Jurkat, Clone E6-1 (cell line): ENCODE data around the gene USP49.
A peak's percentile ranks its signal among the peaks of the same experiment; 100 is the strongest.

ENCODE experiments used
- DNase-seq: peaks from one replicate; pipeline ENCODE4 v3.0.0-alpha.2; 2011; ENCODE audit warnings: low read depth, low spot score
- H3K4me3 ChIP-seq: 2 replicates; pipeline ENCODE4 v1.5.1; 2011; ENCODE audit warnings: mild to moderate bottlenecking, low read length, control low read depth, moderate library complexity

USP49 gene

GRCh38 chr6:41934278-41935192, 39.4 kb upstream of the USP49 start:
- H3K4me3 ChIP-seq, result no peak overlapping the region
- DNase-seq, result no peak

GRCh38 chr6:41932378-41932777, 37.2 kb upstream of the USP49 start:
- no peak for DNase-seq
- H3K4me3 ChIP-seq, result no peak overlapping the region

- H3K4me3 ChIP-seq, result no peak overlapping the region
- no peak for DNase-seq
Measured at GRCh38 chr6:41931792-41932191, 36.6 kb upstream of the USP49 start.

GRCh38 chr6:41929924-41930323, 34.7 kb upstream of the USP49 start:
- H3K4me3 ChIP-seq, result no peak overlapping the region
- no peak for DNase-seq

GRCh38 chr6:41927253-41927652, 32.1 kb upstream of the USP49 start:
- H3K4me3 ChIP-seq, result no peak overlapping the region
- no peak for DNase-seq

- no peak for DNase-seq
- H3K4me3 ChIP-seq, result peak overlapping the region; percentile 68
Measured at GRCh38 chr6:41922154-41922553, 27.0 kb upstream of the USP49 start.

GRCh38 chr6:41921712-41921998, 26.5 kb upstream of the USP49 start:
- DNase-seq, result no peak

GRCh38 chr6:41920921-41921711, 25.9 kb upstream of the USP49 start, which contains the start of the genes BYSL and MED20:
BYSL (plus strand) TSS chr6:41921499; CDS start chr6:41921563, 64 bp downstream.
MED20 (minus strand) TSS chr6:41921139; CDS start chr6:41921018, 121 bp downstream.
- peak; percentile 92 for DNase-seq
- H3K4me3 ChIP-seq, result peak within 1 kb of the TSS; percentile 68

More at GRCh38 chr6:41921712-41921998, 26.5 kb upstream of the USP49 start:
- H3K4me3 ChIP-seq, result peak overlapping the region; percentile 68

- no peak for DNase-seq
- H3K4me3 ChIP-seq, result no peak overlapping the region
Measured at GRCh38 chr6:41917528-41917927, 22.4 kb upstream of the USP49 start.

GRCh38 chr6:41914869-41915530, 19.8 kb upstream of the USP49 start:
- no peak for DNase-seq
- no peak overlapping the region for H3K4me3 ChIP-seq

GRCh38 chr6:41914343-41914742, 19.2 kb upstream of the USP49 start:
- H3K4me3 ChIP-seq, result no peak overlapping the region
- DNase-seq, result no peak

GRCh38 chr6:41909727-41910126, 14.6 kb upstream of the USP49 start:
- no peak overlapping the region for H3K4me3 ChIP-seq
- no peak for DNase-seq

GRCh38 chr6:41901882-41902519, 6.8 kb upstream of the USP49 start:
- peak; percentile 69 for DNase-seq
- H3K4me3 ChIP-seq, result no peak overlapping the region

GRCh38 chr6:41900861-41901260, 5.7 kb upstream of the USP49 start:
- no peak for DNase-seq
- no peak overlapping the region for H3K4me3 ChIP-seq

- peak overlapping the region; percentile 95 for H3K4me3 ChIP-seq
- no peak for DNase-seq
Measured at GRCh38 chr6:41896281-41896680, 1.1 kb upstream of the USP49 start.

GRCh38 chr6:41894366-41895299, 542 bp downstream of the USP49 start:
- peak overlapping the region; percentile 95 for H3K4me3 ChIP-seq
- DNase-seq, result no peak

- peak; percentile 12 for DNase-seq
- H3K4me3 ChIP-seq, result no peak overlapping the region
Measured at GRCh38 chr6:41892921-41893564, 2.1 kb downstream of the USP49 start.

- H3K4me3 ChIP-seq, result no peak overlapping the region
- no peak for DNase-seq
Measured at GRCh38 chr6:41887331-41887751, 7.8 kb downstream of the USP49 start.
